Choroid plexus epithelial cell (primary cell): Measurements from ENCODE around the gene NRDE2.

Source experiments
- DNase-seq: peaks from one replicate; pipeline ENCODE4 v3.0.0-alpha.2; 2010; ENCODE audit warnings: low read depth
- H3K4me3 ChIP-seq: 2 replicates; pipeline ENCODE4 v1.5.1; 2011; ENCODE audit warnings: low read depth, mild to moderate bottlenecking, control low read depth, low read length, moderate library complexity
- TF ChIP-seq, protein P1 (sequence below): conservative IDR thresholded peaks from 2 replicates; pipeline ENCODE4 v1.5.1; 2011; ENCODE audit warnings: low read depth, mild to moderate bottlenecking, control low read depth, inconsistent platforms, low read length, moderate library complexity

NRDE2 gene

GRCh38 chr14:90274019-90274418 lies 57.7 kb downstream of the NRDE2 start:
- TF ChIP-seq, protein P1, sequence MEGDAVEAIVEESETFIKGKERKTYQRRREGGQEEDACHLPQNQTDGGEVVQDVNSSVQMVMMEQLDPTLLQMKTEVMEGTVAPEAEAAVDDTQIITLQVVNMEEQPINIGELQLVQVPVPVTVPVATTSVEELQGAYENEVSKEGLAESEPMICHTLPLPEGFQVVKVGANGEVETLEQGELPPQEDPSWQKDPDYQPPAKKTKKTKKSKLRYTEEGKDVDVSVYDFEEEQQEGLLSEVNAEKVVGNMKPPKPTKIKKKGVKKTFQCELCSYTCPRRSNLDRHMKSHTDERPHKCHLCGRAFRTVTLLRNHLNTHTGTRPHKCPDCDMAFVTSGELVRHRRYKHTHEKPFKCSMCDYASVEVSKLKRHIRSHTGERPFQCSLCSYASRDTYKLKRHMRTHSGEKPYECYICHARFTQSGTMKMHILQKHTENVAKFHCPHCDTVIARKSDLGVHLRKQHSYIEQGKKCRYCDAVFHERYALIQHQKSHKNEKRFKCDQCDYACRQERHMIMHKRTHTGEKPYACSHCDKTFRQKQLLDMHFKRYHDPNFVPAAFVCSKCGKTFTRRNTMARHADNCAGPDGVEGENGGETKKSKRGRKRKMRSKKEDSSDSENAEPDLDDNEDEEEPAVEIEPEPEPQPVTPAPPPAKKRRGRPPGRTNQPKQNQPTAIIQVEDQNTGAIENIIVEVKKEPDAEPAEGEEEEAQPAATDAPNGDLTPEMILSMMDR: peak; percentile 9
- DNase-seq: no peak
- H3K4me3 ChIP-seq: no peak overlapping the region

DNA sequence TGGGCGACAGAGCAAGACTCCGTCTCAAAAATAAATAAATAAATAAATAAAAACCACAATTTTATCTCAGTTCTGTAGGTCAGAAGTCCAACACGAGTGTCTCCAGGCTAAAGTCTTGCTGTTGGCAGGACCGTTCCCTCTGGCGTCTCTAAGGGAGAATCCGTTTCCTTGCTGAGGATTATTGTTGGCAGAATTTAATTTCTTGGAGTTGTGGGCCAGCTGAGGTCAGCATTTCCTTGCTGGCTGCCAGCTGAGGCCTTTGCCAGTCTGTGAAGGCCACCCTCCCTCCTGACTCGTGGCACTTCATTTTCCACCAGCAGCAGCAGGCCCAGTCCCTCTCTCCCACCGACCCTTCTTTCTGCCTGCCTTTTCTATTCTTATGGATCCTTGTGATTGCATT lies 58.2 kb downstream of the NRDE2 start:
- no peak for DNase-seq
- TF ChIP-seq, protein P1: no peak

GRCh38 chr14:90272523-90272922 lies 59.2 kb downstream of the NRDE2 start:
- TF ChIP-seq, protein P1: no peak
- DNase-seq: no peak
- no peak overlapping the region for H3K4me3 ChIP-seq

More for the DNA sequence above, 58.2 kb downstream of the NRDE2 start:
- no peak overlapping the region for H3K4me3 ChIP-seq

- TF ChIP-seq, protein P1: no peak
- no peak overlapping the region for H3K4me3 ChIP-seq
- no peak for DNase-seq
Measured at GRCh38 chr14:90268420-90268819, 63.3 kb downstream of the NRDE2 start.

- TF ChIP-seq, protein P1: no peak
- DNase-seq: no peak
- no peak overlapping the region for H3K4me3 ChIP-seq
Measured at GRCh38 chr14:90266441-90267154, 65.1 kb downstream of the NRDE2 start.

DNA sequence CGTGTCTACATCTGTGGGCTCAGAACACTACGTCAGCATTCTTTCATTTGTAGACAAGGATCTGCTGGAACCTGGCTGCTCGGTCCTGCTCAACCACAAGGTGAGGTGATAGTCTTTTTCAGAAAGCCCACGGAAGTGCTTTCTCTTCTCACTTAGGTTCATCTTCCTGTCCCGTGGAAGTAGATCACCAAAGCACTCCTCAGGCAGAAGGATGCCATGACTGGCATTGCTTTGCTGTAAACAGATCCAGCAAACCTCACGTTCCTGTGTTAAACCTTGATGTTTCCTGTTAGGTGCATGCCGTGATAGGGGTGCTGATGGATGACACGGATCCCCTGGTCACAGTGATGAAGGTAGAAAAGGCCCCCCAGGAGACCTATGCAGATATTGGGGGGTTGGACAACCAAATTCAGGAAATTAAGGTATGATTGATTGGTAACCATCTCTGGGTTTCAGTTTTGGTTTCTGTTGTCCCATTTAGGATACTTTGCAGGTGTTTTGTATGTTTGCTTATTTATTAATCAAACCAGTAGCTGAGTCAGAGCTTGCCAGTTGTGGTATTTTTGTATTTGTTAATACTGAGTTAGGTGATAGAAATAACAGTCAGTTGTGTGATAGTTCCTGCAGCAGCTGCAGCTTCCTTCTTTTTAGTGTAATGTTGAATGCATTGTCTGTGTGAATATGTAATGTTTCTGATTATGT lies 67.8 kb downstream of the NRDE2 start:
- TF ChIP-seq, protein P1: no peak
- DNase-seq: no peak
- no peak overlapping the region for H3K4me3 ChIP-seq
